Stimulated activated CD8-positive, alpha-beta memory T cell treated with anti-CD3 and anti-CD28 coated beads, Interleukin-7, amount 100 ng/mL, for 24 hours (primary cell): ENCODE results near the gene WASF3.
"Not testable (repeated sequence)": the region's sequence is repeated elsewhere in the genome, so short reads cannot be mapped to it uniquely, and the experiment has no call there.

Experiments used
- DNase-seq: peaks from one replicate; pipeline ENCODE4 v3.0.0-alpha.2; 2020; ENCODE audit warnings: low read depth

Gene WASF3

DNA sequence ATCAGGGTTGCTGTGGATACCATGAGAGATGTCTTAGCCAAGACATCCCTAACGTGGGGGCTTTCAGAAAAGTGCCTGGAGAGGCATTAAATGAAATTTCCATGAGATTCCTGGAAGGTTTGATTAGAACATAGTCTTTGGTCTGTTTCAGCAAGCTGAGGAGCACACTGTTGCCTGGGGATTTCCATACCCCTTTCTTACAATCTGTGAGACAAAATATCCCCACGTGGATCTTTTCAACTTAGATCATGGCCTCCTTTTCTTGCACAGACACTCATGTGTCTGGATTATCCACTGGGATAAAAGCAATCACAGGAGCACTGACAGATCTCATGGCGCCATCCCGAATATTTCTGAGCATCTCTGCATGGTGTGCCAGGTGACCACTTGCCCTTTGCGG is 161.4 kb downstream of the WASF3 start:
- DNase-seq, result no peak

DNA sequence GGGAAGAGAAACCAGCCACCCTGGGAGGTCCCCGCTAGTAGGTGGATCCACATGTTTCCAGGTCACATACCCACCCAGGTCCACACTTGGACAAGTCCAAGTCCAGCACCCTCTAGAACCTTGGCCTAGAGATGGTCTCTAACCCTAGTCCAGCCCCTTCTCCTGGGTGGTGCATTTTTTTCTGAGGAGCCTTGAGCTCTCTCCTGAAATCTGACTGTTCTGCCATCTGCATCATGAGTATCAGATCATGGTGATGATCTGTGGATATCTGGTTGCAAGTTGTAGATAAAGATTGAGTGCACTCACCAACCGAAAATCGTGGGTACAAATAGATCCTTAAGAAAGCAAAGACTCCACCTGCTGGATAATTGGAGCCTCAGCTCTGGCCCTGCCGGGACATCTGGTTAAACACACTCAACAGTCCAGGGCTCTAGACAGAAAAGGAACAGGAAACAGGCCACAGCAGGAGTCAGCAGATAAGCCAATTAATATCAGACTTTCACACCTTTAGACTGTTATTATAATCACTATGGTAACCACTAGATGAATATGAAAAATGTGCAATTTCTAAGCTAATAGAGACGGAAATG is 162.0 kb downstream of the WASF3 start:
- no peak for DNase-seq

DNA sequence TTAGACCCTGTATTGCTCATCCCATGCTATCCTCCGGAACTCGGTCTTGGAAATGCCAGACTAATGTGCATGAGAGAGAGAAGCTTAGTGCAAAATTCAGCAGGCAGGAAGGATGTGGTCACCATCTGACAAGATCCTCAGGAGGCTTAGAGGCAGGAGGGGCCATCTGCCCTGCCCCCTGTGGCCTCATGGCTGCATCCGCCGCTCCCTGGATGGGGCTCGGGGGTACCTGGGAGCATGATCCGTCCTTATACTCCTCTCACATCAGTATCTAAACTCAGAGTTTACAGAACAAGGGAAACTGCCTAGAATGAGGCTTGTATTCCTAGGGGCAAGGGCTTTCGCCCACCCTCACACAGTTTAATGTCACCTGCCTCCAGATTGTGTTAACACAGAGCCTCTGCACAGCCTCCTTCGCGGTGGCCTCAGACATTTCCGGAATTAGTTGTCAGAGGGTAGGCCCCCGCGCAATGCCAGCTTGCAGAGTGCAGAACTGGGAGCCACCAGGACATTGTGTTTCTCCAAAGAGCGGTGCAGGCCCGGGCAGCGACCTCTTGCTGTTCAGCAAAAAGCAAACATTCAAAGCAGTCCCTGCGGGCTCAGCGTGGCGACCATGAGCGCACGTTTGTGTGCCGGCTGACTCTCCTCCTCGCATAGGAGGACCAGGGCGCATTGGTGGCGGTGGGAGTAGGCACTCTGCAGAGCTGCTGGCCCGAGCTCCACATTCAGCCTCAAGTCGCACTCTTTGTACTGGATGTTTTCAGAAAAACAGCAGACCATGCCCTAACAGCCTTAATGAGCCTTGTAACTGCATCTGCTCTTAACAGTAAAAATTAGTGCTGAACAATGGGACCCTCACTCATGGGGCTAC is 164.0 kb downstream of the WASF3 start:
- peak; percentile 8 for DNase-seq

DNA sequence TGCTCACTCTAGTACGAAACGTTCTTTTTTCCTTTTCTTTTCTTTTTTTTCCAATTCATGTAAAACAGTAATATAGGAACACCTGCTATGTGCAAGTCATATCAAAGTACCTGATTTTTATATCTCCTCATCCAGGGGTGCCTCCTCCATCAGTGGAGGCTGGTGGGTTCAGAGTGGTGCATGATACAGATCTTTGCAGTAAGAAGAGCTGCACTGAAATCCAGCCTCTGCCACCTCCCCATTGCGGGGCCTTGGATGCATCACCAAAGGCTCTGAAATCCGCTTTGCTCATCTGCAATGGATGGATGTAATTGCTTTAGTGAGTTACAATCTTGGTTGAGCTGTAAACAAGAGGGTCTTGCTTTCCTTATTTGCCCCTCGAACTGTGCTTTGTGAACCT is 164.8 kb downstream of the WASF3 start:
- DNase-seq, result no peak

DNA sequence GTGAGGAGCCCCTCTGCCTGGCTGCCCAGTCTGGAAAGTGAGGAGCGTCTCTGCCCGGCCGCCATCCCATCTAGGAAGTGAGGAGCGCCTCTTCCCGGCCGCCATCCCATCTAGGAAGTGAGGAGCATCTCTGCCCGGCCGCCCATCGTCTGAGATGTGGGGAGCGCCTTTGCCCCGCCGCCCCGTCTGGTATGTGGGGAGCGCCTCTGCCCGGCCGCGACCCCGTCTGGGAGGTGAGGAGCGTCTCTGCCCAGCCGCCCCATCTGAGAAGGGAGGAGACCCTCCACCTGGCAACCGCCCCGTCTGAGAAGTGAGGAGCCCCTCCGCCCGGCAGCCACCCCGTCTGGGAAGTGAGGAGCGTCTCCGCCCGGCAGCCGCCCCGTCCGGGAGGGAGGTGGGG is 166.1 kb downstream of the WASF3 start:
- DNase-seq, result not testable (repeated sequence)

DNA sequence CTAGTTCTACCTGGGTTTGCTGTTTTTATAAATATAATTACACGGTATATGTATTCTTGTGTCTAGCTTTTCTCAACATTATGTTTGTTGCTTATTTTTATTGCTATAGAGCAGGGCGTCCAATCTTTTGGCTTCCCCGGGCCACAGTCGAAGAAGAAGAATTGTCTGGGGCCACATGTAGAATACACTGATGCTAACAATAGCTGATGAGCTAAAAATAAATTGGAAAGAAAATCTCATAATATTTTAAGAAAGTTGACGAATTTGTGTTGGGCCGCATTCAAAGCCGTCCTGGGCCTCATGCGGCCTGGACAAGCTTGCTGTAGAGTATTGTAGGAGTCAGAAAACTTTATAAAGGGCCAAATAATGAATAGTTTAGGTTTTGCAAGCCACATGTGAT is 169.2 kb downstream of the WASF3 start:
- DNase-seq, result no peak

DNA sequence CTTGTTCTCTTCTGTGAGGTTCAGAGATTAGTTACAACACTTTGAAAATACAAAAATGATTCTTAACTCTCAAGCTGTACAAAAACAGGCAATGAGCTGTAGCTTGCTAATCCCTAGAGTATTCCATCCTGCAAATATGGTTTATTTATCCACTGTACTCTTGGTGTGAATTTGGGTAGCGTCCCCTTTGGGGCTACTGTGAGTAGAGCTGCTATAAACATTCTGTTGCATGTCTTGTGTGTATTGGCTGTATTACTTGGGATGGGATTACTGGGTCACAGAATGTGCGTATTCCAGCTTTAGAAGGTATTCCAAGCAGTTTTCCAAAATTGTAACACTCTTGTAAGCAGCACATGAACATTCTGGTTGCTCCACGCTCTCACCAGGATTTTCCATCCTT is 169.6 kb downstream of the WASF3 start:
- DNase-seq, result no peak

DNA sequence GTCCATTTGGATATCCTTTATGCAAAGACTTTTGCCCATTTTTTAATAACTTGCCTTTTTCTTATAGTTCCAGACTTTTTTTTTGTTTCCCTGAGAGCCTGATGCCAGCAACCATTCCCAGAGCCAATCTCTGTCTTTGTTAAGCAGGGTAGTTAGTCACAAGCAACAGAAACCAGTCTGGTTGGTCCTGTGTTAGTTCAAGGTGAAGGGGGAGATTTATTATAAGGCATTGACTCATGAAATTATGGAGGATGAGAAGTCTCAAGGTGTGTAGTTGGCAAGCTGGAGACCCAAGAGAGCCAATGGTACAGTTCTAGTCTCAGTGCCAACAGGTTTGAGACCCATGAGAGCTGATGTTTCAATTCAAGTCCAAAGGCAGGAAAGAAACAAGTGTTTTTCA is 170.2 kb downstream of the WASF3 start:
- DNase-seq, result no peak

DNA sequence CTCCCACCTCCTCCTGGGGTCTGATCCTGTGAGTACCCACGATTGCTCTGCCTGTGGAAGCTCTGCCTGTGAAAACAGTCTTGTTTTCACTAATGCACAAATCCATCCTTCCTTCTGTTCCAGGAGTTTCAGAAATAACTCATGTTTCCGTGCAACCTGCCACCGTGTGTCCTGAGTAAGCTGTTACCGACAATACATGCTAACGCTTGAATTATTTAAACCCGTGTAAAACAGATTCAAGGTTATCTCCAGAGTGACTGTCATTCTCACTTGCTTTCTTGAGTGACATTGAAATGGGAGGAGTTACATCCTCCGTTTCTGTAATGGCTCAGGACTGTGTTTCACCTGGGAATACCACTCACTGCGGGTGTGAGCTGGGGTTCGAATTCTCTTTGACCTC is 178.2 kb downstream of the WASF3 start:
- no peak for DNase-seq
